Activated naive CD4-positive, alpha-beta T cell treated with anti-CD3 and anti-CD28 coated beads, Interleukin-2, amount 50 U/mL, for 72 hours (primary cell): ENCODE measurements around the gene LHX8. TPM values are rescaled to one million over a fixed set of nuclear protein-coding genes. Genes with fewer than 3 reads are reported as not detected.

Source experiments
- ATAC-seq, 2 donors: fragments of 150-1000 bp; cut with Tn5 transposase; 2 replicates each; pipeline ENCODE4 v1.10.0; 2021; ENCODE audit warnings: mild to moderate bottlenecking in 2 of 2, moderate library complexity in 2 of 2
- DNase-seq, 2 donors: peaks; one replicate each; pipeline ENCODE4 v3.0.0; 2021 to 2022; ENCODE audit warnings: low spot score in 2 of 2
- H3K27ac Mint-ChIP-seq, 2 donors: one replicate each; pipeline ENCODE4 v1.8.0; 2022; ENCODE audit warnings: mild to moderate bottlenecking in 2 of 2, mixed read lengths in 2 of 2
- H3K36me3 Mint-ChIP-seq, 2 donors: one replicate each; pipeline ENCODE4 v1.8.0; 2022; ENCODE audit warnings: mixed read lengths in 2 of 2
- H3K9me3 Mint-ChIP-seq, 2 donors: one replicate each; pipeline ENCODE4 v1.8.0; 2022; ENCODE audit warnings: mixed read lengths in 2 of 2
- total RNA-seq, 2 donors: library from RNA; stranded (reverse); gene quantifications; one replicate each; pipeline ENCODE4 v1.2.3, GENCODE V29; 2022

LHX8 gene
- total RNA-seq, 2 donors from 2014 or later: not detected

DNA sequence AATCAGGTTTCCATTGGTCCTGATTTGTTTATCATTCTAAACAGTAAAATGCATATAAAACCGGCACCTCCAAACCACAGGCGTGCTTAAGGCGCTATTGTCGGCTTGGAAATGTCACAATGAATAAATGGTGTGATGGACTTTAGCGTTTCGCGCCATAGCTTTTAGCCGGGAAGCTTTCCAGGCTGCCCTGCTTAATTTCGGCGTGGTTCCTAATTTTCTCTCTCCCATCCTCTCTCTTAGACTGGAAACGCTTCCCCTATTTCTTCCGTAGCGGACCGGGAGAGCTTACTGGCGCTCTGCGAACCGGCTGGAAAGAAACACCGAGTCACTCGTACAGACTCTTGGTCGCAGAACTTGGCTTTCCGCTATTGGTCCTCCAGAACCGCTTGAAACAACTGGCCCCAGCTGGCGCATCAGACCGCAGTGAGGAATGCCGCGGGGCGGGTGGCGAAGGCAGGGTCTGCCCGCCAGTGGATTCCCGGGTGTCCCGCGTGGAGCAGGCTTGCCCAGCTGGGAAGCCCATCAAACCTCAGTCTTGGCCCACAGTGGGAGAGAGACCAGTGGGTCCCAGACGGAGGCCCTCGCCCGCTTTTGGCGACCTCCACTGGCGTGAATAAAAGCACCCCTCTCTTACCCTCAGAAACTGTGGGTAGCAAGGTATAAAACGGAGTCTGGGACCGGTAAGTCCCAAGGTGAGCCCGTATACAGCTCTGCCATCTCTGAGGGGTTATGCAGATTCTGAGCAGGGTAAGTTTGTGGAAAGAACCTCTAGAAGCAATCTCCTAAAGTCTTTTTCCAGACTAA lies 4.0 kb upstream of the LHX8 start:
- no peak for DNase-seq
- peaks cover 44 to 67% of the 10 kb centered on the region in 2 donors for H3K36me3 Mint-ChIP-seq

DNA sequence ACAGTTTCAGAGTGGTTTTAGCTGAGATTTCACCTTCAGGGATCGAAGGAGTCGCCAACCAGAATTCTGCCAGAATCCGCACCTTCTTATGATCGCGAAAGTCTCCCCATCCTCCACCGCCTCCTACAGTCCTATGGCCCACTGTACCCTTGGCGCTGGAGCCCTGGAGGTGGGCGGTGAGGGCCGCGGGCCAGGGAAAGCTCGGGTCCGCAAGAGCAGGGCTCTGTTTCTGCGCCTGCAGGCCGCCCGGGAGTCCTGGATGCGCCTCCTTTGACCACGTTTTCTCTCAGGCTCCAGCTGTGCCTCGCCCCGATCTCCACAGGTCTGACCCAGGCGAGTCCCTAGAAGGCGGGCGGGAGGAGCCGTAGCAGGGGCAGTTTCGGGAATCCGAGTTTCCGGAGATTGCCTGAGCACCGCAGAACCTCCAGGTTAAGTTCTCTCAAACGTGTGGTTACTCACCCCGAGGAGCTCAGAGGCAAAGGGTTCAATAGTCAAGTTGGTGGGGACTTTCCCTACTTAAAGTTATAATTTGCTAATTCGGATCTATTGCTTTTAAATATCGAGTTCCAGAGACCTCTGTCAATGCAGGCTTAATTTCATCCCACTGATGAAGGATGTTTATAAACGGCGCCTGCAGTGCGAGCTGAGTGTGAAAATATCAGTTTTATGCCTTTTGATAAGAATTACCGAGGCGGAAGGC lies 3.2 kb upstream of the LHX8 start:
- peak overlapping the region in 1 of 2 donors; percentile 60 for H3K27ac Mint-ChIP-seq
- ATAC-seq (no peak), DNase-seq (no peak)
- H3K9me3 Mint-ChIP-seq: no peaks in the 10 kb centered on the region
- H3K36me3 Mint-ChIP-seq: peaks cover 43 to 71% of the 10 kb centered on the region in 2 donors

More for the DNA sequence above, 4.0 kb upstream of the LHX8 start:
- no peak overlapping the region for H3K27ac Mint-ChIP-seq
- H3K9me3 Mint-ChIP-seq: peaks cover 0 to 3% of the 10 kb centered on the region in 2 donors
- no peak for ATAC-seq

DNA sequence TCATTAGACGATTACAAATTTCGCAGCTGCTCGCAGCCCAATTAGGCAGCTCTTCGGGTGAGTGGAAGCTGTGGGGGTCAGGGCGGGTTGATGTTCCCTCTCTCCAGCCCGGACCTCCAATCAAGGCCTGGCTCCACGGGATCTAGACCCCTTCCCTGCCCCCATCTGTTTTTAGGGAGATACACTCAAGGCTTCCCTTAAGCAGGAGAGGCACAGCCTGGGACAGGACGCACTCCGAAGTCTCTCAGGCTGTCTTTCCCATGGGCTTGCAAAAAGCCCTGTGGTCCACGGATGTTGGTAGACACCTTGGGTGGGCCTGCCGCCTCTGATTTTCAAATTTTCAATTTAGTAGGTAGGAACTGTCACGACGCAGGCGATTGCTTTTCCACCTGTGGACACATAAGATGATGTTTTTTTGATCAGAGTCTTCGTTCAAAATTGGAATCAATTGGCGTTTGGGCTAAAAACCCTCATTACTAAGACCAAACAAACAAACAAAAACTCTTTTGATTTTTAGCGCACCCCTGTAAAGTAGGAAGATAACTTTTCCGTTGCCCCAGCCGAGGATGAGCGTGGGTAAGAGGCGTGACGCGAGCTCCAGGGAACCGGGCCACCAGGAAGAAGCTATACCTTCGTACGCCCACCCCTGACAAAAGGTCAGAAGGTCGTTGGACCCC lies 2.5 kb upstream of the LHX8 start:
- DNase-seq: no peak

DNA sequence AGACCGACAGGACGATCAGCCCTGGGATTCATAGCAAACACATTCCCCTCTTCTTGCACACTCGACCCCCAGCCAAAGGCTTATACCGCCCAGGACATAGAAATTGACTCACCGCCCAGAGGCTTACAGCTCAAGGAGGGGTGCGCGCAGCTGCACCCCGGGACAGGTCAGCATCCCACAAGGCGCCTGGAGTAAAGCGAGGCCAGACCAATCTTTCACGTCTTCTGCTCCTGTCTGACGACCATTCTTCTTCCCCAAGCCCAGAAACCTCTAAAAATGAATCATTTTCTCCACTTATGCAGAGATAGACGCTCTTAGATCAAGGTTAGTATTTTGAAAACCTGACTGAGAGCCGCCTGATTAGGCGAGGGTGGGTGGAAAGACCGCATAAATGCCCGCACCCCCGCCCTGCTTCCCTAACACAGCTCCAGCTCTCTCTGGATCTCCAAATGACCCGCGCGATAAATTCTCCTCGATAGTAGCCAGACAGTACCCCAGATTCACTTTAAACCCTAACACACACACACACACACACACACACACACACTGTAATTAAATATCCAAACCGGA lies 1.9 kb upstream of the LHX8 start:
- ATAC-seq: no peak
- no peak for DNase-seq
- Mint-ChIP-seq H3K9me3 (no peaks in the 10 kb centered on the region), H3K36me3 (peaks cover 39 to 66% of the 10 kb centered on the region in 2 donors), H3K27ac (peak overlapping the region in 1 of 2 donors; percentile 6)

More for the DNA sequence above, 2.5 kb upstream of the LHX8 start:
- no peaks in the 10 kb centered on the region for H3K9me3 Mint-ChIP-seq
- peaks cover 43 to 71% of the 10 kb centered on the region in 2 donors for H3K36me3 Mint-ChIP-seq
- no peak for ATAC-seq
- H3K27ac Mint-ChIP-seq: peak overlapping the region in 1 of 2 donors; percentile 65

DNA sequence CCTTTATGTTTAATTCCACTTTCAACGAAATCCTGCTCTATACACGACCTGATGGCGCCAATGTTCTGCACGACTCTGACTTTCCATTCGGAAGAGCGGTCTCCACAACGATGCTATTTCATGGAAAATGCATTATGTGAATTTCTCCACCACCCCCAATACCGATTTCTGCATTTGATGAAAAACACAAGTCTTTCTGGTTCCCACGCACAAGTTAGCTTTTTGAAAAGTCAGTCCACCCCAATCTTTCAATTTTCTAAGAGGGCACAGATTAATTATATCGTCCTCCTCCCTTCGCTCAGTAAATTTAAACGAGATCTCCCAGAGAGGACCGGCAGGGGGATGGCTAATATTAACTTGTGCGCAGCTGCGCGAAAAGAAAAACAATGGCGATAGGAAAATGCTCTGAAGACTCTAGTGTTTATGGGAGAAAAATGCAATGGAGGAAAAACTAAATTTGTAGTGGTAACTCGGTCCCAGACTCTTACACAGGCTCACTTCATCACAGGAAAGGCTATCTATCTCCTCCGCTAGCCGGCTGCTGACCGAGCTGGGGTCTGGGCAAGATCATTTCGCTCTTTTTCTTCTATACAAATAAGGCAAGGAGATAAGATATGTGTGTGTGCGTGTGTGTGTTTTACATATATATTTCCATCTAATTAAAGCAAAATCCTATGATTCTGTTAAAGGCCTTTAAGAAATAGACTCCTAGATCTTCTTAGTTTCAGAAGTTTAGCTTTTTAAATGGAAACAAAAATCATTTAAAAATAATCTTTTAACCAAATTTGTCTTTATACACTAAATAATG lies 1.2 kb upstream of the LHX8 start:
- DNase-seq (no peak), ATAC-seq (no peak)
- Mint-ChIP-seq H3K27ac (no peak overlapping the region), H3K9me3 (no peaks in the 10 kb centered on the region), H3K36me3 (peaks cover 37 to 59% of the 10 kb centered on the region in 2 donors)

DNA sequence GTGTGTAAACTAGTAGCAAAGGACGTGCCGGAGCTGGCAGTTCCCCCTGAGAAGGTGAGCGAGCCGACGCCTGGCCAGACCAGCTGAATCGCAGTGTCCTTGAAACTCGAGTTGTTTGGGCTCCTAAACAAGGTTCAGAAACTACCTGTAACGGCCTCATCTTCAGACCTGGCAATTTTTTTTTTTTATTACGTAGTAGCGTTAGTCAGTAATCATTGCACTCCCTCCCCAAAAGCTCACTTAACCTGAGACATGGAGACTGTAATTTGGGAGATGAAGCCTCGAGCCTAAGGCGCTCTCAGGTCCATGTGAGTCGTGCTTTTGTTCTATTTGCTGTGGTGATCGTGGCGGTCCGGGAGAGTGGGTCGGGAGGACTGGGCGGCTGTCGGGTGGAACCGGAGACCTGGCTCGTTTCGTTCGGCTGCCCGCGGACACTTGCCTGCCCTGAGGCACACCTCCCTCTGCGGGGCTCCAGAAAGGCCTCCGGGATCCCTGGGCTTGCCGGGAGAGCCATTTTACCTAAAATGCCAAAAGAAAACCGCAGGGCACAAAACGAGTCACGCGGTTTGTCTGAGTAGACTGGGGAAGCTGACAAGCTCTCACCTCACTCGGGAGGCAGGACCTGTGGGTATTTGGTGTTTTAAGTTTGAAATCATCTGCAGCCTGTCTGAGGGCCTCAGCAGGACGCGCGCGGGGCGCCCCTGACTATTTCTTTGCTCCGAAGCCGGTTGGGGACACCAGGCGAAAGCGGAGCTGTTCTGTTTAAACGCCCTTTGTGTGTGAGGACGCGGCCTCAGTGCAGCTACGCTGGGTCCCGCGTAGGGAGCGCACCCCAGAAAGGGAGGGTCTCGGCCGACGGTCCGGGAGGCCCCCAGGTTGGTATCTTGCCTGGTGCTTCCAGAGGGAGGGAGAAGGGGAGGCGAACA lies 722 bp downstream of the LHX8 start:
- Mint-ChIP-seq H3K9me3 (no peaks in the 10 kb centered on the region), H3K36me3 (peaks cover 37 to 49% of the 10 kb centered on the region in 2 donors), H3K27ac (peak overlapping the region in 1 of 2 donors; percentile 55)
- ATAC-seq (peak in 1 of 2 donors; percentile 56), DNase-seq (no peak)

DNA sequence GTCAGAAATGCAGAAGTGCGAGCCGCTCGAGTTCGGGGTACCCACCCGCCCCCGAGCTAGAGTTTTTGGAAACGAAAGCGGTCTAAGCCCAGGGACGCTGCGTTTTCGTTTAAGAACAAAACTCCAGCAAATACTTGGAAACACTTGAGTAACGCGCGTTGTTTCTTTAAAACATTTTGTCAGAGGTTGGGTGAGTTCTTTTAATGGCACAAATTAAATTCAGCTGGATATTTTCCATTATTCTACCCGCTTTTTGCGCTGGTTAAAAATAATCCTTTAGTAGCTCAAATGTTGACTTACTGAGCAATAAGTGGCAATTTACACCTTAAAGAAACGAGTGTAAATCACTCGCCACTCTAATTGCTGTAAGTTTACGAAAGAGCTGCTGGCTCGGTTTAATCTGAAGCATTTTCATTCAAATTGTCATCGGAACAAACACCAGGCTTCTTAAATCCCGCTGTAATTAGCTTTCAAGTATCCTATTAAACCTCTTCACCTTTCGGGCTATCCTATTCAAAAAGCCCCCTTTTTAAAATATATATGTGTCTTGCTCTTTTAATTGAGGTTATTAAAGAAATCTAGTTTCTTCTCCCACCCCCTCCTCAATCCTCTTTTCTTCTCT lies 1.5 kb downstream of the LHX8 start:
- no peak for ATAC-seq
- peaks cover 37 to 44% of the 10 kb centered on the region in 2 donors for H3K36me3 Mint-ChIP-seq
- no peak overlapping the region for H3K27ac Mint-ChIP-seq
- H3K9me3 Mint-ChIP-seq: no peaks in the 10 kb centered on the region
- no peak for DNase-seq

DNA sequence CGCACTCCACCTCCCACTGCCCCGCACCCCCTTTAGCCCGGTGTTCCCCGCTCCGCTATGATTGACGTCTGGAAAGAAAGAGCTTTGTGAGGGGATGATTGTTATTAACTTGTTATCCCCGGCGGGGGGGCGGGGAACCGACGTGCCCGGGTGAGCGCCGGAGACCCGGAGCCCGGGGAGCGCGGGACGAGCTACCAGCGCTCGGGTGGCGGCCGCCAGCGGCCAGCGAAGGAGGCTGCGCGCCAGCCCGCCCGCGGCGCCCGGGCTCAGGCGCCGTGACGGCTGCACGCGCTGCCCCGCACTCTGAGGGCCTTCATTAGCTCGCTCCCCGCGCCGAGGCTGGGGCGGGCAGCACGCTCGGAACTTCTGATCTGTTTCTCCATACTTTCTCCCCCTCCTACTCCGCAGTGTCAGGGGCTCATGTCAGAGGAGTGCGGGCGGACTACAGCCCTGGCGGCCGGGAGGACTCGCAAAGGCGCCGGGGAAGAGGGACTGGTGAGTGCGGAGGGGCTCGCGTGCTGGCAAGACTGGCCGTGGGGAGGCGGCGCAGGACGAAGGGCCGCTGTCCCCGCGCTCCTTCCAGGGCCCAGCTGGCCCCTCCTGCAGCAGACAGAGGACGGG lies 2.1 kb downstream of the LHX8 start:
- no peaks in the 10 kb centered on the region for H3K9me3 Mint-ChIP-seq
- H3K27ac Mint-ChIP-seq: no peak overlapping the region
- ATAC-seq (no peak), DNase-seq (no peak)
- H3K36me3 Mint-ChIP-seq: peaks cover 32 to 38% of the 10 kb centered on the region in 2 donors

DNA sequence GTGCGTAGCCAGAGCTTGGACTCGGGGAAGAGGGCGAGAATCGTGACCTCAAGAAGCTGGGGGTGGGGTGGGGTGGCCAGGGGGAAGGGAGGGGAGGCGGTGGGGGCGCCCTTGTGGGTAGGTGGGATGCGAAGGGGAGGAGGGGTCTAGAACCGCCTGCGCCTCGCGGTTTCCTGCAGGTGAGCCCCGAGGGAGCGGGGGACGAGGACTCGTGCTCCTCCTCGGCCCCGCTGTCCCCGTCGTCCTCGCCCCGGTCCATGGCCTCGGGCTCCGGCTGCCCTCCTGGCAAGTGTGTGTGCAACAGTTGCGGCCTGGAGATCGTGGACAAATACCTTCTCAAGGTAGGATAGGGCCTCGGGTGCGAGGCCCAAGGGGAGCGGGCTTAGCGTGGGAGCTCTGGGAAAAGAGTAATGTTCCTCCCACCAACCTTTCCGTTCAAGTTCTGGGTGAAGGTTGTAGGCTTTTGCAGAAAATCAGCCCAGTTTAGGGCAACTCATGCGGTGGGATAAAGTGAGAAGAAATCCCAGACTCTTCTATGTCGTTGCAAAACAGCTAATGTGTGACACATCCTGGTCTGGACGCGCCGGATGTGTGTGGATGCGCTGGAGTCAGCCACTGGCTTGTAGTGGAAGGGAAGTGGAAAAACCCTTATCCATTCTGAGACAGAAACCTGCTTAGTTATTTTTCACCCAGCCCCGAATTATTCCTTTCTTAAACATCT lies 2.9 kb downstream of the LHX8 start:
- DNase-seq (no peak), ATAC-seq (no peak)
- peaks cover 25 to 31% of the 10 kb centered on the region in 2 donors for H3K36me3 Mint-ChIP-seq
- H3K27ac Mint-ChIP-seq: no peak overlapping the region
- H3K9me3 Mint-ChIP-seq: no peaks in the 10 kb centered on the region

DNA sequence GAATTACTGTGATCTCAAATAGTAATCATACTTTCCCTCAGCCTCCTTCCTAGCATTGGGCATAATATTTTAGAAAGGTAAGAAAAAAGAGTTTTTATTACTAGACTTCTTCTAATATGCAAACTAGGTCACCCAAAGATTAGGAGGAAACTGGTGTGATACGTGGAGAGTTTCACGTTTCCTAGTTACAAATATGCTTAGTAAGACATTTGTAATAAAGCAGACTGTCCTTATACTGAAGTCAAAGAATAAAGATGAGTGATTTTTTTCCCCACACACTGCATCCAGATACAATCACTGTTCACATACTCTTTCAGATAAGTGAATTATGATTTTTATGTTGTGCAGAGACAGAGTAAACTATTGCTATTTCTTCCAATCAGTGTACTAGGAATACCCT lies 17.9 kb downstream of the LHX8 start:
- Mint-ChIP-seq H3K27ac (no peak overlapping the region), H3K36me3 (no peaks in the 10 kb centered on the region), H3K9me3 (peaks cover 10% of the 10 kb centered on the region in 2 donors)
- DNase-seq (no peak), ATAC-seq (no peak)

DNA sequence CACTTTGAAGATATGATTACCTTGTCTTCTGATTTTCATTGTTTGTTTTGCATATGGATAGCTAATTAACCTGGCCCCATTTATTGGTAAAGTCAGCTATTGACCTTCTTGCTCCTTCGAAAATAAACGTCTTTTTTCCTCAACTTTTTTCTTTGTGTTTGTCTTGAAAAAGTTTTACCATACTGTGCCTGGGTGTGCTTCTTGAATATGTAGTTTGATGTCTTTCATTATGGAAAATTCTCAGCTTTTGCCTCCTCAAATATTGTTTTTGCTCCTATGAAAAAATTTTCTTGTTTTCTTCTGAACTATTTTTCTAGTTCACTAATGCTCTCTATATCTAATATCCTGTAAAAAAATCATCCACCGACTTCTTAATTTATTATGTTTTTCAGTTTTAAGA lies 25.0 kb downstream of the LHX8 start:
- Mint-ChIP-seq H3K36me3 (no peaks in the 10 kb centered on the region), H3K27ac (no peak overlapping the region), H3K9me3 (peaks cover 0 to 5% of the 10 kb centered on the region in 2 donors)
- DNase-seq: no peak
- no peak for ATAC-seq

DNA sequence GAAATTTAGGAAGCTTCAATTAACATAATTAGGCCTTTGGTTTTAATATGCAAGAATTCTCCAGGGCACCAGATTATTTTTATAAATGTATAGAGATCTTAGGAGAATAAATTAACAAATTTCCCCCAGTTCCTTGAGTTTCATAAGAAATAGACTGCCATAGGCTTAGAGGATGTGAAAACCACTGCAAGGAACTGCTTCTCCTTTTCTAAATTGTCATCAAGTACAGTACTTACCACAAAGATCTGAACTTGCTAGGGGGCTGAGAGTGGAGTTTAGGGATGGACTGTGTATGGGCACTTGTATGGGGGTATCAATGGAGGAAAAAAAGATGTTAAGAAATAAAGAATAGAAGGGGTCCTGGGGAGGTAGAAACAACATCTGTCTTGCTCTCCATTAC lies 31.1 kb downstream of the LHX8 start:
- no peak for ATAC-seq
- no peaks in the 10 kb centered on the region for H3K36me3 Mint-ChIP-seq
- no peak overlapping the region for H3K27ac Mint-ChIP-seq
- DNase-seq: no peak
- H3K9me3 Mint-ChIP-seq: peaks cover 0 to 1% of the 10 kb centered on the region in 2 donors

DNA sequence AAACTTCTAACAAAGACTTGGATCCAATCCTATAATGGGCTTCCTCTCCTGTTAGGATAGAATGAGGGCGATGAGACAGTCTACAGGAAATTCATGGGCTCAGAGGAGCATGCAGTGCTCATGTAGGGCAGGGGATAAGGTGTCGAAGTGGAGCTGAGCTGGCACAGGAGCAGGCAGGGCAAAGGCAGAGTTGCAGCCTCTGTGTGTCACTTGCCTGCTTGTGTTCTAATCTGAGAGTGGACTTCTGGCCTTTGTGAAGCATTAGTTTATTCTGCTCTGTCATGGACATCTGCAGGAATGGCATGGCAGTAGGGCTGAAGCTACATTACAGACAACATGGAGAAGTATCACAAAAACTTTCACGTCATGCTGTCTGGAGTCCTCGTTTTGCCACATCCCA lies 32.6 kb downstream of the LHX8 start:
- H3K9me3 Mint-ChIP-seq: no peaks in the 10 kb centered on the region
- no peak for ATAC-seq
- H3K36me3 Mint-ChIP-seq: no peaks in the 10 kb centered on the region
- no peak overlapping the region for H3K27ac Mint-ChIP-seq
- DNase-seq: no peak

DNA sequence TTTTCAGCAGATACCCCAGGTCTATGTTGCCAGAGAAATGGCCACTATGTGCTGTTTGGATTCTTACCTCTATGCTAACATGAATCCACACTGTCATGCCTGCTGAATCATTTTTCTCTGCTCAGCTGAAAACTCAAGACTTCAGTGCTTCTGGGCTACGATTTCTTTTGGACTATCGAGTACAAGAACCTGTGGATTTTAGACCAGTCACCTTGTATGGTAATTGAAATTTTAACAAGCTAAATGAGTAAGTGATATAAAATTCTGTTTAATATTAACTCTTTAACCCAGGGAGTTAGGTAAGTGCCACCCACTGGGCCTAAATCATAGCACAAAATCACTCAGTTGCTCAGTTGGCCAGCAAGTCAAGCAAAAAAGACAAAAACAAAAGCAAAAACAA lies 35.8 kb downstream of the LHX8 start:
- Mint-ChIP-seq H3K36me3 (no peaks in the 10 kb centered on the region), H3K27ac (no peak overlapping the region), H3K9me3 (peaks cover 0 to 4% of the 10 kb centered on the region in 2 donors)
- DNase-seq (no peak), ATAC-seq (no peak)
